Naive thymus-derived CD4-positive, alpha-beta T cell (primary cell): ENCODE data around the gene POLR2C. TPM values are rescaled to one million over a fixed set of nuclear protein-coding genes. Genes with fewer than 3 reads are reported as not detected.

ENCODE experiments used
- ATAC-seq: fragments of 150-1000 bp; cut with Tn5 transposase; 2 replicates; pipeline ENCODE4 v1.10.0; 2021; ENCODE audit warnings: mild to moderate bottlenecking, moderate library complexity
- CTCF ChIA-PET: fragments of 350-600 bp; sonication (Branson Sonifier 250); formaldehyde crosslinking; loops from one replicate; lab custom pipeline; 2021; ENCODE audit warnings: antibody characterized with exemption; lab: Charles Lee
- POLR2A ChIA-PET: fragments of 350-600 bp; sonication (Branson Sonifier 250); formaldehyde crosslinking; loops from one replicate; lab custom pipeline; 2021; ENCODE audit warnings: antibody characterized with exemption, inconsistent platforms; lab: Charles Lee
- DNase-seq, 9 donors: peaks; one replicate each; pipeline versions ENCODE4 v3.0.0 to v3.0.0-alpha.2; 2020 to 2022; ENCODE audit warnings: mixed read lengths in 1 of 9
- H3K27ac ChIP-seq: one replicate; pipeline ENCODE4 v1.7.0; 2013; ENCODE audit warnings: mild to moderate bottlenecking, low read depth, low read length, moderate library complexity
- H3K27me3 ChIP-seq, 2 donors: one replicate each; pipeline ENCODE4 v1.7.0; 2013; ENCODE audit warnings: low read length in 2 of 2, mild to moderate bottlenecking in 2 of 2, moderate library complexity in 2 of 2; ENCODE audit not compliant: control insufficient read depth in 2 of 2, insufficient read depth in 2 of 2
- H3K36me3 ChIP-seq, 3 experiments: 1 replicate in 2 of 3; 2 replicates in 1 of 3; pipeline ENCODE4 v1.7.0; 2013; ENCODE audit warnings: low read length in 3 of 3, mild to moderate bottlenecking in 3 of 3, moderate library complexity in 1 of 3; ENCODE audit not compliant: insufficient read depth in 3 of 3, control insufficient read depth in 2 of 3
- H3K4me1 ChIP-seq, 2 donors: one replicate each; pipeline ENCODE4 v1.7.0; 2013; ENCODE audit warnings: low read length in 2 of 2, mild to moderate bottlenecking in 2 of 2, moderate library complexity in 1 of 2; ENCODE audit not compliant: control insufficient read depth in 2 of 2, insufficient read depth in 2 of 2
- H3K4me3 ChIP-seq: 2 replicates; pipeline ENCODE4 v1.7.0; 2013; ENCODE audit warnings: mild to moderate bottlenecking, low read length
- H3K9me3 ChIP-seq, 3 experiments: 1 replicate in 2 of 3; 2 replicates in 1 of 3; pipeline ENCODE4 v1.7.0; 2013; ENCODE audit warnings: low read length in 3 of 3; ENCODE audit not compliant: control insufficient read depth in 2 of 3
- H3K27ac Mint-ChIP-seq, 9 donors: one replicate each; pipeline ENCODE4 v1.8.0; 2020 to 2022; ENCODE audit warnings: mixed read lengths in 9 of 9, mild to moderate bottlenecking in 8 of 9, moderate library complexity in 5 of 9, inconsistent platforms in 2 of 9
- H3K27me3 Mint-ChIP-seq, 5 donors: one replicate each; pipeline ENCODE4 v1.8.0; 2021 to 2022; ENCODE audit warnings: mixed read lengths in 5 of 5, mild to moderate bottlenecking in 1 of 5
- H3K36me3 Mint-ChIP-seq, 5 donors: one replicate each; pipeline ENCODE4 v1.8.0; 2020 to 2022; ENCODE audit warnings: mixed read lengths in 5 of 5, mild to moderate bottlenecking in 3 of 5, inconsistent platforms in 1 of 5
- H3K4me1 Mint-ChIP-seq, 7 donors: one replicate each; pipeline ENCODE4 v1.8.0; 2020 to 2022; ENCODE audit warnings: mixed read lengths in 7 of 7, mild to moderate bottlenecking in 3 of 7, inconsistent platforms in 1 of 7
- H3K4me3 Mint-ChIP-seq, 10 donors: one replicate each; pipeline ENCODE4 v1.8.0; 2020 to 2022; ENCODE audit warnings: mild to moderate bottlenecking in 10 of 10, mixed read lengths in 10 of 10, moderate library complexity in 6 of 10, inconsistent platforms in 2 of 10
- H3K9me3 Mint-ChIP-seq, 11 donors: one replicate each; pipeline ENCODE4 v1.8.0; 2020 to 2022; ENCODE audit warnings: mixed read lengths in 11 of 11, mild to moderate bottlenecking in 4 of 11, inconsistent platforms in 1 of 11, moderate library complexity in 1 of 11
- intact Hi-C, 2 donors: fragments of 100-400 bp; cut with micrococcal nuclease; formaldehyde crosslinking; loops; one replicate each; pipeline ENCODE4 v1.15.1; 2023
- polyA plus RNA-seq, 2 donors: library from polyadenylated mRNA; unstranded; fragments of 300-500 nt; fragmentation: Illumina TruSeq; gene quantifications; one replicate each; pipeline ENCODE4 v1.2.3, GENCODE V29; 2021
- total RNA-seq, 6 experiments: library from RNA in 5 of 6; stranded (reverse) in 5 of 6; gene quantifications; 1 replicate in 5 of 6; 2 replicates in 1 of 6; pipeline ENCODE4 v1.2.3 and lab custom pipeline; 2021 to 2026

The POLR2C gene
- total and polyA plus RNA-seq, 7 experiments from 2014 or later = 45.0 to 96.3 (median 72.5) TPM

- Mint-ChIP-seq H3K36me3 (peaks cover 0 to 4% (median 0%) of the 10 kb centered on the region in 5 donors), H3K4me1 (peaks cover 11 to 29% (median 24%) of the 10 kb centered on the region in 7 donors), H3K27ac (peak overlapping the region in 1 of 9 donors; percentile 48), H3K9me3 (peaks cover 0 to 2% (median 0%) of the 10 kb centered on the region in 11 donors), H3K27me3 (no peaks in the 10 kb centered on the region), H3K4me3 (no peak overlapping the region)
- DNase-seq (no peak), ATAC-seq (no peak)
- Histone ChIP-seq H3K36me3 (peaks cover 0 to 3% (median 0%) of the 10 kb centered on the region in 3 experiments), H3K4me3 (no peak overlapping the region), H3K4me1 (peaks cover 9 to 10% of the 10 kb centered on the region in 2 donors), H3K27ac (no peak overlapping the region), H3K9me3 (no peaks in the 10 kb centered on the region), H3K27me3 (no peaks in the 10 kb centered on the region)
- ChIA-PET POLR2A (interaction anchor here (0.9 to 1.6 kb wide), 3 partner anchors 19 to 100 kb away, joined by 3 read pairs; no protein-coding TSS in a partner anchor), CTCF (interaction anchor here (0.6 to 1.8 kb wide), 4 partner anchors 11 to 121 kb away, joined by 3 to 11 read pairs (median 4); no protein-coding TSS in a partner anchor)
- intact Hi-C loops = no loop called here
These were observed 40.2 kb upstream of the POLR2C start for GRCh38 chr16:57422026-57422944.

DNA sequence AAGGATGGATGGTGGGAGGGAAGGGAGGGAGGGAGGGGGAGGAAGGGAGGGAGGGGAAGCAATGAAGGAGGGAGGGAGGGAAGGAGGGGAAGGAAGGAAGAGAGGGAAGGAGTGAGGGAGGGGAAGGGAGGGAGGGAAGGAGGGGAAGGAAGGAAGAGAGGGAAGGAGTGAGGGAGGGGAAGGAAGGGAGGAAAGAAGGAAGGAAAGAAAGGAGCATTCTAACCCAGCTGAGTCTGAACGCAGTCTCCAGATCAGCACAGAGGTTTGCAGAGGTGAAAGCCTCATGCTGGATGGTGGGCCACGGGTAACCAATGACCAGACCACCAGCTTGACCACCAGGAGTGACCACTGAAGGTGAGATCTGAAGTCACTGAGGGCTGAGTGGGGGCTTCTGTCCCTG, 39.3 kb upstream of the POLR2C start:
- Mint-ChIP-seq H3K27ac (no peak overlapping the region), H3K27me3 (no peaks in the 10 kb centered on the region), H3K9me3 (no peaks in the 10 kb centered on the region), H3K4me1 (peaks cover 6 to 26% (median 18%) of the 10 kb centered on the region in 7 donors), H3K4me3 (no peak overlapping the region), H3K36me3 (peaks cover 0 to 11% (median 0%) of the 10 kb centered on the region in 5 donors)
- DNase-seq (no peak), ATAC-seq (no peak)
- no peak overlapping the region for H3K4me3 ChIP-seq
- ChIA-PET CTCF (interaction anchor here (0.7 to 1.8 kb wide), 3 partner anchors 10 to 97 kb away, joined by 3 to 11 read pairs (median 4); no protein-coding TSS in a partner anchor), POLR2A (interaction anchor here (1.6 kb wide), 1 partner anchor 18 kb away, joined by 3 read pairs; no protein-coding TSS in a partner anchor)
- no peaks in the 10 kb centered on the region for H3K27me3 ChIP-seq
- intact Hi-C loops = no loop called here
- H3K4me1 ChIP-seq = peaks cover 8% of the 10 kb centered on the region in 2 donors
- no peaks in the 10 kb centered on the region for H3K9me3 ChIP-seq
- peaks cover 0 to 11% (median 0%) of the 10 kb centered on the region in 3 experiments for H3K36me3 ChIP-seq
- no peak overlapping the region for H3K27ac ChIP-seq

GRCh38 chr16:57424583-57424982, 37.9 kb upstream of the POLR2C start:
- H3K27me3 Mint-ChIP-seq = no peaks in the 10 kb centered on the region
- Histone ChIP-seq H3K27me3 (no peaks in the 10 kb centered on the region), H3K36me3 (peaks cover 0 to 24% (median 0%) of the 10 kb centered on the region in 3 experiments), H3K27ac (no peak overlapping the region), H3K4me1 (no peaks in the 10 kb centered on the region), H3K4me3 (no peak overlapping the region), H3K9me3 (no peaks in the 10 kb centered on the region)
- ATAC-seq = no peak
- DNase-seq = no peak
- no peaks in the 10 kb centered on the region for H3K9me3 Mint-ChIP-seq
- ChIA-PET POLR2A (interaction anchor here (0.9 to 1.3 kb wide), 2 partner anchors 9 to 179 kb away, joined by 3 read pairs; no protein-coding TSS in a partner anchor), CTCF (interaction anchor here (0.5 to 2.6 kb wide), 2 partner anchors 8 to 133 kb away, joined by 3 to 12 read pairs; no protein-coding TSS in a partner anchor)
- intact Hi-C loops = no loop called here
- peak overlapping the region in 3 of 9 donors; percentile 18 to 51 (median 47) for H3K27ac Mint-ChIP-seq
- H3K36me3 Mint-ChIP-seq = peaks cover 4 to 22% (median 8%) of the 10 kb centered on the region in 5 donors
- peaks cover 0 to 16% (median 8%) of the 10 kb centered on the region in 7 donors for H3K4me1 Mint-ChIP-seq
- H3K4me3 Mint-ChIP-seq = no peak overlapping the region

DNA sequence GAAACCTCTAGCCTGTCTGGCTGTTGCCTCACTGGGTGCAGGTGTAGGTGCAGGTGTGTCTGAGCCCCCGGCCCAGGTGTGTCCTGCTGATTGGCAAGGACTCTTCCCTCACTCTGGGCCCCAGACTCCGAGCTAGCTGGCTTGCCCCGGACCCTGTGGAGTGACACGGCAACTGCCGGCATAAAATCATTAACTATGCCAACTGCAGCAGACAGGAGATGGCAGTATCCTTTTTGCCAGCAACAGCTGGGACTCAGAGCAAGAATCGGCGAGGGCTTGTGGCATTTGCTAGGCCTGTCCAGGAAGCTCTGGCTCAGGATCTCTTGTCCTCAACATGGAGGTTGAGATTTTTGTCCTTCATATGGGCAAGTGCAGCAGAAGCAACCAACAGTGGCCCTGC, 36.1 kb upstream of the POLR2C start:
- Histone ChIP-seq H3K4me1 (no peaks in the 10 kb centered on the region), H3K27ac (no peak overlapping the region), H3K36me3 (peaks cover 10 to 41% (median 11%) of the 10 kb centered on the region in 3 experiments), H3K4me3 (no peak overlapping the region), H3K9me3 (no peaks in the 10 kb centered on the region), H3K27me3 (no peaks in the 10 kb centered on the region)
- POLR2A ChIA-PET = no interaction called here
- intact Hi-C loops = no loop called here
- peak overlapping the region in 1 of 9 donors; percentile 10 for H3K27ac Mint-ChIP-seq
- ATAC-seq (no peak), DNase-seq (no peak)
- no peaks in the 10 kb centered on the region for H3K27me3 Mint-ChIP-seq
- peaks cover 0 to 18% (median 9%) of the 10 kb centered on the region in 7 donors for H3K4me1 Mint-ChIP-seq
- H3K9me3 Mint-ChIP-seq = no peaks in the 10 kb centered on the region
- peaks cover 16 to 38% (median 22%) of the 10 kb centered on the region in 5 donors for H3K36me3 Mint-ChIP-seq
- CTCF ChIA-PET = interaction anchor here (2.6 kb wide), 1 partner anchor 10 kb away, joined by 12 read pairs; no protein-coding TSS in a partner anchor
- H3K4me3 Mint-ChIP-seq = no peak overlapping the region

DNA sequence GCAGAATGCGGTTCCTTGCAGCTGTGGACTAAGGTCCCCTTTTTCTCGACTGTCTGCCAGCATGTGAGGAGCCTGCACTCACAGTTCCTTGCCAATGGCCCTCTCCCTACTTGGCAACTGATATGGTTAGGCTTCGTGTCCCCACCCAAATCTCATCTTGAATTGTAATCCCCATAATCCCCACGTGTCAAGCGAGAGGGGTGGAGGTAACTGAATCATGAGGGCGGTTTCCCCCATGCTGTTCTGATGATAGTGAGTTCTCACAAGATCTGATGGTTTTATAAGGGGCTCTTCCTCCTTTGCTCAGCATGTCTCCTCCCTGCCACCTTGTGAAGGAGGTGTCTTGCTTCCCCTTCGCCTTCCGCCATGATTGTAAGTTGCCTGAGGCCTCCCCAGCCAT, 35.2 kb upstream of the POLR2C start:
- Mint-ChIP-seq H3K9me3 (no peaks in the 10 kb centered on the region), H3K4me3 (no peak overlapping the region), H3K4me1 (peaks cover 0 to 23% (median 12%) of the 10 kb centered on the region in 7 donors), H3K27ac (peak overlapping the region in 5 of 9 donors; percentile 26 to 62 (median 51)), H3K36me3 (peaks cover 16 to 40% (median 25%) of the 10 kb centered on the region in 5 donors), H3K27me3 (no peaks in the 10 kb centered on the region)
- ATAC-seq (no peak), DNase-seq (no peak)
- Histone ChIP-seq H3K4me3 (no peak overlapping the region), H3K4me1 (peaks cover 0 to 4% of the 10 kb centered on the region in 2 donors), H3K27ac (no peak overlapping the region), H3K36me3 (peaks cover 15 to 50% (median 17%) of the 10 kb centered on the region in 3 experiments), H3K9me3 (no peaks in the 10 kb centered on the region), H3K27me3 (no peaks in the 10 kb centered on the region)
- CTCF ChIA-PET = no interaction called here
- intact Hi-C loops = no loop called here
- POLR2A ChIA-PET = no interaction called here

- Mint-ChIP-seq H3K4me1 (peaks cover 0 to 24% (median 14%) of the 10 kb centered on the region in 7 donors), H3K4me3 (no peak overlapping the region), H3K27me3 (no peaks in the 10 kb centered on the region), H3K36me3 (peaks cover 16 to 40% (median 25%) of the 10 kb centered on the region in 5 donors), H3K27ac (peak overlapping the region in 5 of 9 donors; percentile 26 to 62 (median 41)), H3K9me3 (no peaks in the 10 kb centered on the region)
- peaks cover 15 to 52% (median 18%) of the 10 kb centered on the region in 3 experiments for H3K36me3 ChIP-seq
- H3K4me1 ChIP-seq = peaks cover 0 to 9% of the 10 kb centered on the region in 2 donors
- intact Hi-C loops = no loop called here
- no peaks in the 10 kb centered on the region for H3K27me3 ChIP-seq
- DNase-seq (no peak), ATAC-seq (no peak)
- no peak overlapping the region for H3K27ac ChIP-seq
- ChIA-PET POLR2A (no interaction called here), CTCF (no interaction called here)
- H3K9me3 ChIP-seq = no peaks in the 10 kb centered on the region
- H3K4me3 ChIP-seq = no peak overlapping the region
These were observed 34.7 kb upstream of the POLR2C start for GRCh38 chr16:57427824-57428223.
